Activated CD8-positive, alpha-beta memory T cell treated with anti-CD3 and anti-CD28 coated beads, Interleukin-2, amount 50 U/mL, for 48 hours (primary cell): ENCODE results near the gene LOC101059915.
"Not testable (repeated sequence)": the region's sequence is repeated elsewhere in the genome, so short reads cannot be mapped to it uniquely, and the experiment has no call there.

ENCODE experiments used
- DNase-seq: peaks from one replicate; pipeline ENCODE4 v3.0.0-alpha.2; 2020

Gene LOC101059915

GRCh38 chrX:71644406-71644805 is 22.9 kb upstream of the LOC101059915 start:
- DNase-seq = not testable (repeated sequence)

GRCh38 chrX:71650333-71650969 is 16.9 kb upstream of the LOC101059915 start:
- no peak for DNase-seq

DNA sequence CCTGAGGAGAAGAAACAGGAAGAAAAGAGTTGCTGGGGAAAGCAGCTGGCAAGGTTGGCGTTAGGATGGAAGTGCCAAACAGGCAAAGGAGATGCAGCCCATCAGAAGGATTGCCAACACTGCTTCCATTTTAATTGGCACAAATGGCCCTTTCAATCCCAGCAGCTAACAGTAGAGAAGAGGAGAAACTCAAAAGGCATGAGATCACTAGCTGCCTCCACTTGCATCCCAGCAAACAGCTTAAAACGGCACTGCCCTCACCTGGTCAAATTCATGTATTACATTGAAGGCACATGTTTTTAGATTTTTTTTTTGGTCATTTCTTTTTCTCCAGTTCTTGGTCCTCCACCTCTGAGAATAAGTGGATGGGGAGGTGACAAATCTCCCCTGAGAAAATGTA is 14.9 kb upstream of the LOC101059915 start:
- no peak for DNase-seq

- DNase-seq = no peak
These were observed 14.0 kb upstream of the LOC101059915 start for GRCh38 chrX:71653344-71653743.

DNA sequence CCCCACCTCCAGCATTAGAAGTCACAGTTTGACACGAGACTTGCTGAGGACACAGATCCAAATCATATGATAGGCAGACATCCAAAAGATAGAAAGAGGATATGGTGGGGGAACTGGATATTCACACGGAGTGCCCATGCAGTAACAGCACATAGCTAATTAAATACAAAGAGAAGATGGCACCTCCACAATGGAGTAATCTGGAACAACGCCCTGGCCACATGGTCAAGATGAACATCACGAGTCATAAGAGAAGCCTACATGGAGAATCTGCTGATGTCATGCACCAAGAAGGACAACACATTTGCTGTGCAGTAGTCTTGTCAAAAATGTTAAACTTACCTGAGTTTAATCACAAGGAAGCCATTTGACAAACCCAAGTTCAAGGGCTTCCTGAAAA is 10.1 kb upstream of the LOC101059915 start:
- no peak for DNase-seq

DNA sequence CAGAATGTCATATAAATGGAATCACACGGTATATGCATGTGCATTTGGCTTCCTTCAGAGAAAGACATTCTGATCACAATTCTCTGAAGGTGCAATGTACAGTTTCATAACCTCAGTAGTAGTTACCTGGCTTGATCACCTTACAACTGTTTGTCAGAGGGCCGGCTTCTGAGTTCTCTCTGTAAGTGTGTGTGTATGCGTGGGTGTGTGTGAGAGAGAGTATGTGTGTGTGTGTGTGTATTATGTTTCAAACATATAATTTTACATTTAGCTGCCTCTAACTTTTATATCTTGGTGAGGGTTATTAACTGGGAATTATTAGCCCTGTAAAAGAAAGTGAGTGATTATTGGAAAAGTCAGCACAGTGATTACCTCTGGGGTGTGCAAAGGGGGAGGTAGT is 8.0 kb upstream of the LOC101059915 start:
- DNase-seq = no peak

DNA sequence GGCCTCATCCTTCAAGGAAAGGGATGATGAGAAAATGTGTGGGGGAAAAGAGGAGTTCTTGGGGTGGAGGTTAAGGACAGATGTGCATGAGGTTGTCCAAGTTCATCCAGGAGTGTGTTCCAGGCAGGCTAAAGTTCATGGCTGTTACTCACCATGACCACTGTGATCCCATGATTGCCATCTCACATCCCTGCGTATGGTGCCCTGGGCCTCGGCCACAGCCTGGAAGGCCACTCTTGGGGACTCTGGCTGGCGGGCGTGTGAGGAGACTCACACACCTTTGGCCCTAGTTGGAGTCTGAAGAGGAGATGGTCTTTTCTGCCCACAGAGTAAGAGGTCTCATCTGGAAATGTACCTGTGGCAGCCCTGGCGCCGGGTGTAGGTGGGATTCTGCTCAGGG is 7.4 kb upstream of the LOC101059915 start:
- DNase-seq = no peak

DNA sequence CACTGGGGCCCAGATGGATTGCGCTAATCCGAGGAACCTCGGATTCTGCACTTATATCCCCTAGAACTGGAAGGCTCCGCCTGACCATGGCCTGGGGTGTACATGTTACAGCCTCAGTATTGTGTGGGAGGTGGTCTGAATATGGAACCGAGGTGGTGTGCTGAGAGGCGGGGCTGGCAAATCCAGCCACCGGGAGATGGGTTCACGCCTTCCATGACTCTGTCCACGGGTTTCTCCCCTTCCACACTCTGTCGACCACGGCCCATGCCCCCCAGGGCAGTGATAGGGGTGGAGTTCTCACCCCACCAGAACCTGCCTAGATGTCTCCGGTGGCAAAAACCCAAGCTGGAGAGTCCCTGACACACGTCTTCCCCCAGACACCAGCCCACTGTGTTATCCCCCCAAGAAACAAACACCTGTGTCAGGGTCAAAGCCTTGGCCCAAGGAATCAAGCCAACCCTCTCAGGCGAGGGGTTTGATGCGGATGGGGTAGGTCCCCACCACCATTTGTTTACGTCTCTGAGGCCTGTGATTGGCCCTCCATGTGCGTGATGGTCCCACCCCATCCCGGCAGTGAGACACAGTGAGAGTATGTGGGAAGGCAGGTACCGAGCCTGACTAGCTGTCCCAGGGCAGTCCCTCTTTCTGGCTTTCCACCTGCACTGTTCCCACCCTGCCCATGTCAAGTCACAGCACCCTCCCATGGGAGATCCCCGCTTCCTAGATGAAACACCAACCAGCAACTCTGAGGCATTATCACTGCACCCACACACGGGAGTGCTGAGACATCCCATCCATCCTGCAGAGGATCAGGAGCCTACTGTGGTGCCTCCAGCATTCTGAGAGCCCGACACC is 6.6 kb upstream of the LOC101059915 start:
- DNase-seq = no peak

DNA sequence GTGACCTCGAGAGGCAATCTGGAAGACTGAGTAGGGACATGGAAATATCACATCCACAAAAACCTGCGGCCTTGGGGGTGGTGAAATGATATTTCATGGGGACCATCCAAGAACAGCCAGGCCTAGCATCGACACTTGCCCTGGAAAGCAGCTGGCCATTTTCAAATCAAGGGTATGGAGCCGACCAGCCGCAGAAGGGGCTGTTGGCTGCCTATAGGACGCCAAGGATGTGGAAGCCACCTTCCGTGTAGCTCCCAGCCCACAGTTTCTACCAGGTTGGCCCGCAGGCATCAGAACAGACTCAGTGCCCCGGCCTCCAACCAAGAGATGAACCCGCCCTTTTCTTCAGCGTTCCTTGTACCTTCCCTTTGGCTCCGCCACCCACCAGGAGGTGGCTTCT is 5.4 kb upstream of the LOC101059915 start:
- no peak for DNase-seq

DNA sequence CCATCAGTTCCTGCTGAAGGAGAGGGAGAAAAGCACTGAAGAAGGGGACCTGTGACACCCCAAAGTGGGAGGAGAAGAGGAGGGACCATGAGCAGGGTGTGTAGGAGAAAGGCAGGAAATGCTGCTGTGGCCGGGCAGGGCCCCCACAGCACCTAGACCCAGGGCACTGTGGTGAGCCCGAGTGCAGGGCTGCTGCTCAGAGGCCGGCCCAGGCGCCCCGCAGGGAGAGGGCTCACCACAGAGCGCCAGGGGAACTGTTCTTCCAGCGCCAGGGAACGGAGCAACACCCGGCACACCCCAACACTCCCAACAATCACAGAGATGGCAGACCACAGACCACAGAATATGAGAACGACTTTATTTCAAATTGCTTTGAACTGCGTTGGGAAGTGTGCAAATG is 4.7 kb upstream of the LOC101059915 start:
- DNase-seq = not testable (repeated sequence)

DNA sequence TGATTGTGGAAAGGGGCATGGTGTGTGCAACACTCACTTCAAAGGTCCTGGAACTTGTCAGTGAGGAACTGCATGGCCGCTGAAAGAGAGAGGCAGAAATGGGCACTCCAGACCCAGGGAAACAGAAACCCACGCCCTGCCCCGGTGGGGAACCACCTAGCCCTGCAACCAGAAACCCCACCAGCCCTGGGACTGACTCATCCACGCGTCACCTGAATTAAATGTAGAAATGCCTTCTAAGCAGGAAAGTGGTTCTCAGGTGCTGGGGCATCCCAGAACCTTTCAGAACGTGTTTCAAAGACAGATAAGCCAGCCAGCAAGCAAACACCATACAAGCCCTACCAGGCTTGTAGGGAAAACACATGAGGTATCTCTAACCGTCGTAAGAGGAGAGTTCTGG is 4.1 kb upstream of the LOC101059915 start:
- DNase-seq = not testable (repeated sequence)

DNA sequence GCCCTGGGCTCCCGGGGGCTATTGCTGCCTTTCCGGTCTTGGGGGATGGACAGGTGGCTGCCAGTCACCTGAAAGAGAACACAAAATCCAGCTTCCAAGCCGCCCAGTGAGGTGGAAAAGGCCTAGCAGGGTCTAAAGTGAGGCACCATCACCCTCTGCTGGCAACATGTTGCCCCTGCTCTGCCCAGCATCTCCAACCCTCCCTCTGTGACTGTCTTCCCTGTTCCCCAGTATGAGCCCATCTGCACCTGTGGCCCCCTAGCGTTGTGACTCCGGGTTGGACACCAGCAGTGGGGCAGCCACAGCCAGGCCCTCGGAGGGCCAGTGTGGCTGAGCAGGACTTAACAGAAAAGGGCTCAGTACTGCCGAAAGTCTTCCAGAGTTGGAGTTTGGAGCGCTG is 3.1 kb upstream of the LOC101059915 start:
- DNase-seq = not testable (repeated sequence)

- DNase-seq = no peak
These were observed 2.4 kb upstream of the LOC101059915 start for GRCh38 chrX:71664889-71665491.

DNA sequence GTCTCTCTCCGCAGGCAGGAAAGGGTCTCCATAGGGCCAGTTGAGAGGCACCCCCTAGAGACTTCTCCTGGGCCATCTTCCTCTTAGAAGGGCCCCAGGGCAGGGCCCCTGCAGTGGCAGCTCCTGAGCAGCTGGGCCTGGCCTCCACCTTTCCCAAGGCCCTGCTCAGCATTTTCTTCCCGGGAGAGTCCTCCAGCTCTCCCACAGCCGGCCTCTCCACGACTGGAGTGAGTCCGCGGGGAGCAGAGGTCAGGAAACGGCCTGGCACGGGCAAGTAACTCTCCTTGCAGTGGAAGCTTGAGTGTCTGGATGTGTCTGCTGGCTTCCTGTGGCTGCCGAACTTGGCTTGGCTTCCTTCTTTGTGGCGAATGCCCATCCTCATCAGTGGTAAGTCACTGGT is 1.6 kb upstream of the LOC101059915 start:
- DNase-seq = no peak

DNA sequence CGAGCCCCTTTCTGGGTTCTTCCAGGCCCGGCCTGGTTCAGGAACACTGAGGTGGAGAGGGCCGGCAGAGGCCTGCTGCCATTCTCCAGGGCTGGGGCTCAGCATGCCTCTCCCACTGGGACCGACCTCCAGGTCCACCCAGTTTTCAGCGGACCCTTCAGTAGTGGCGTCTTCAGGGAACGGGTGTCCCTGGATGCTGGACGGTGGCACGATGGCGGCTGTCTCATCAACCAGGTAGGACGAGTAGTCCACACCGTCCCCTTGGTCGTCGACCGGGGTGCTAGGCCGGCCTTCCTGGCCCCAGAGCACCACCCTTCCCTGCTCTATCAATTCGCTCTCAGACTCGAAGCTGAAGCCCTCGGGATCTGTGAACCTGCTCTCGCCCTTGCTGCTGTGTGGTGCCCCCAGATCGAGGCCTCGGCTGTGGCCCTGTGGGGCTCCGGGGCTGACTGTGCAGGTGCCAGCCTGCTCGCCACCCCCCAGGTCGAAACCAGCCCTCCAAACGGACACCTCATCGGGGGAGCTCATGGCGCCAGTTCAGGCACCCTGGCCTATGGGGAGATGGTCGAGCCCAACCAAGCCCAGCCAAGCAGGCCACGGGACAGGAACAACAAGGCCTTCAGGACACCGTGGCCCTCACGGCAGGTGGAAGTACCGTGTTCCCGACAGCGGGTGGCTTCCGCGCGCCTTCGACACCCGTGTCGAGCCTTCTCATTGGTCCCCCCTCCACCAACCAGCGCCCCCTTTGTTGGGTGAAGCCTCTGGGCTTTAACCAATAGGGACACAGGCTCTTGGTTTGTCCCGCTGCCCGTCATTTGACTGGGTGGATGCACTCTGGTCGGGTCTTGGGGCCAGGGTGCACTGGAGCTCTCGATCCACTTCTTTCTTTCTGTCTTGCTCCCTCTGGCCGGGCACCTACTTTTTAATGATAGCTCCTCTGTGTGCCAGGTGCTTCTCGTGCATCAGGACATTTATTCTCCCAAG is 814 bp upstream of the LOC101059915 start:
- no peak for DNase-seq

GRCh38 chrX:71668248-71668595 is 876 bp downstream of the LOC101059915 start:
- no peak for DNase-seq

DNA sequence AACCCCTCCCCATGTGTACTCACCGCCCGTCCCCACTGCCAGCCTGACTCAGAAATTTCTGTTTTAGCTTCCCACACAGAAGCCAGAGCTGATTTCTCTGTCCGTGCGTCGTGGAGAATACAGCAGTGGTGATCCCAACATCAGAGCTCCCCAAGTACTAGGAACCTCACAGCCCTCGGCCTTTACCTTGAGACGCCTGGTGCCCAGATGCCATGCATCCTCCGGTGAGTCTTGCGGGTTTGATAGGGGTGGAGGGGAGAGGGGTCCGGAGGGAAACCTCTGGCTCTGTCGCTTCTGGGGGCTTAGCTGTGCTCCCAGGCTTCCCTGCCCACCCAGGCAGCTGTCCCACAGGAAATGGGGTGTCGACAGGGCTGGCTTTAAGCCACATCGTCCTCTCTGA is 2.1 kb downstream of the LOC101059915 start:
- DNase-seq = no peak

GRCh38 chrX:71669947-71670346 is 2.6 kb downstream of the LOC101059915 start:
- DNase-seq = not testable (repeated sequence)

DNA sequence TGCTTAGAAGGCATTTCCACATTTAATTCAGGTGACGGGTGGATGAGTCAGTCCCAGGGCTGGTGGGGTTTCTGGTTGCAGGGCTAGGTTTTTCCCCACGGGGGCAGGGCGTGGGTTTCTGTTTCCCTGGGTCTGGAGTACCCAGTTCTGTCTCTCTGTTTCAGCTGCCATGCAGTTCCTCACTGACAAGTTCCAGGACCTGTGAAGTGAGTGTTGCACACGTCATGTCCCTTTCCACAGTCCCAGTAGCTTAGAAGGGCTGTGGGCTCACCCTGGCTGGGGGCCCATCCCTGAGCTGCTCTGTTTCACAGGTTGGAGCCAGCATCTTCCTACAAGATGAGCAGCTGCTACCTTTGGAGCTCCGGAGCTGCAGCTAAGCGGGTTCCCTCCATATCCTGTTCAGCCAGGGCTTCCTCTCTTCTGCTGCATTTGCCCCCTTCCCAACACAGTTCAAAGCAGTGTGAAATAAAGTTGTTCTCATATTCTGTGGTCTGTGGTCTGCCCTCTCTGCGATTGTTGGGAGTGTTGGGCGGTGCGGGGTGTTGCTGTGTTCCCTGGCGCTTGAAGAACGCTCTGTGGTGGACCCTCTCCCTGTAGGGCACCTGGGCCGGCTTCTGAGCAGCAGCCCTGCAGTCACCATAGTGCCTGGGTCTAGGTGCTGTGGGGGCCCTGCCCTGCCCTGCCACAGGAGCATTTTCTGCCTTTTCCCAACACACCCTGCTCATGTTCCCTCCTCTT is 3.9 kb downstream of the LOC101059915 start:
- DNase-seq = no peak

DNA sequence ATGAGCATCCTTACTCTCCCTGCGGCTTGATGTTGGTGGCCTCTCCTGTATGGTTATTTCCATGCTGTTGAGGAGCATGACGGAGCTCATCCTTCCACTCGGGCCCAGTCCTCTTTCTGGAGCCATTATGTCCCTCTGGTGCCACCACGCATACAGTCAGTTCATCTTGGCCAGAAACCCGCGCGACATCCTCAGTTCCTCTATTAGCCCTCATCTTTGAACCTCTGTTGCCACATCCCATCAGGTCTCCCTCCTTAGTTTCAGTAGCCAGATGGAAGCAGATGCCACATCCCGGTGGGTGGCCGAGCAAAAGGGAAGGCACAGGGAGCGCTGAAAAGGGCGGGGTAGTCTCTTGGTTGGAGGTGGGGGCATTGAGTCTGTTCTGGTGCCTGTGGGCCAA is 4.6 kb downstream of the LOC101059915 start:
- no peak for DNase-seq

DNA sequence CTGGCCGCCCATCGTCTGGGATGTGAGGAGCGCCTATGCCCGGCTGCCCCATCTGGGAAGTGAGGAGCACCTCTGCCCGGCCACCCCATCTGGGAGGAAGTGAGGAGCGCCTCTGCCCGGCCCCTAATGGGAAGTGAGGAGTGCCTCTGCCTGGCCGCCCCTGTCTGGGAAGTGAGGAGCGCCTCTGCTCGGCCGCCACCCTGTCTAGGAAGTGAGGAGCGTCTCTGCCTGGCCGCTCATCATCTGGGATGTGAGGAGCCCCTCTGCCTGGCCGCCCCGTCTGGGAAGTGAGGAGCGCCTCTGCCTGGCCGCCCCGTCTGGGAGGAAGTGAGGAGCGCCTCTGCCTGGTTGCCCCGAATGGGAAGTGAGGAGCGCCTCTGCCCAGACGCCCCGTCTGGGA is 8.3 kb downstream of the LOC101059915 start:
- DNase-seq = not testable (repeated sequence)
